ENCODE data around the gene TRAPPC11. TPM values are rescaled to one million over a fixed set of nuclear protein-coding genes. Genes with fewer than 3 reads are reported as not detected.
A peak's percentile ranks its signal among the peaks of the same experiment; 100 is the strongest.

Gene TRAPPC11
- total RNA-seq, 1 donor from 2014 or later = 26.3 TPM

DNA sequence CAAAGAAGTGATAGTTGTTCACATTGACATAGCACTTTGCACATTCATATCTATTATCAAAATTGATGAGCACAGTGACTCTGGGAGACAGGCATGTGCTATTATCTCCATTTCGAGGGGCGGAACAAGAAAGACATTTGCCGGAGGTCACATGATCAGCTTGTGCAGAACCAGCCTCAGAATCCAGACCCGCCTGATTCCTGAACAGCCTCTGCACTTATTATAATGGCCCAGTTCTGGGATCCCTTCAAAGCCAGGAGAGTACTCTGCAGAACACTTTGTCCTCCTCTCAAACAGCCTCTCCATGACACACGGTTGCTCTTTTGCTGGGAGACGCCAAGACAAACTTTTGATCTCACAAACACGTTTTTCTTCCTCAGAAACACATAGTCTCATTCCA lies 48.5 kb upstream of the TRAPPC11 start:
- peak overlapping the region; percentile 10 for H3K4me2 ChIP-seq (ENCODE audit: low read length)
- peaks cover 4% of the 10 kb centered on the region for H3K27me3 Mint-ChIP-seq (ENCODE audit: low read depth, unreplicated experiment)
- no peak overlapping the region for H3K27ac ChIP-seq (ENCODE audit: low read depth, low read length)
- no peaks in the 10 kb centered on the region for H3K9me3 ChIP-seq (ENCODE audit: insufficient read depth, low read depth, low read length)
- no peaks in the 10 kb centered on the region for H3K4me1 ChIP-seq (ENCODE audit: insufficient read depth, low read length)
- H3K4me3 ChIP-seq (ENCODE audit: insufficient read depth, low read depth, low read length) = no peak overlapping the region
- TF ChIP-seq EZH2 (IDR thresholded peaks at IDR 0.05; ENCODE audit: insufficient read depth, low read length) (no peak), CTCF (IDR thresholded peaks at IDR 0.05; ENCODE audit: insufficient read depth, low read depth, low read length) (no peak)
- no peaks in the 10 kb centered on the region for H3K36me3 Mint-ChIP-seq (ENCODE audit: low read depth, unreplicated experiment)
- FAIRE-seq (no peak), DNase-seq (ENCODE audit: low read depth) (no peak)
- no peak overlapping the region for H3K9ac ChIP-seq (ENCODE audit: low read length)
- no peaks in the 10 kb centered on the region for H3K9me3 Mint-ChIP-seq (ENCODE audit: unreplicated experiment)
- no peaks in the 10 kb centered on the region for H3K79me2 ChIP-seq (ENCODE audit: insufficient read depth, low read length)
- H3K4me1 Mint-ChIP-seq (ENCODE audit: low read depth, unreplicated experiment) = peaks cover 3% of the 10 kb centered on the region
- H3K36me3 ChIP-seq (ENCODE audit: insufficient read depth, low read length) = no peaks in the 10 kb centered on the region
- H3K27me3 ChIP-seq (ENCODE audit: insufficient read depth, low read length) = no peaks in the 10 kb centered on the region
- no peak overlapping the region for H2AFZ ChIP-seq (ENCODE audit: low read depth, low read length)
- H3K27ac Mint-ChIP-seq (ENCODE audit: unreplicated experiment) = no peak overlapping the region
- no peaks in the 10 kb centered on the region for H4K20me1 ChIP-seq (ENCODE audit: insufficient read depth, low read length)
- H3K4me3 Mint-ChIP-seq (ENCODE audit: unreplicated experiment) = no peak overlapping the region

- H3K79me2 ChIP-seq (ENCODE audit: insufficient read depth, low read length) = no peaks in the 10 kb centered on the region
- Mint-ChIP-seq H3K27me3 (ENCODE audit: low read depth, unreplicated experiment) (peaks cover 4% of the 10 kb centered on the region), H3K4me3 (ENCODE audit: unreplicated experiment) (no peak overlapping the region), H3K4me1 (ENCODE audit: low read depth, unreplicated experiment) (peaks cover 3% of the 10 kb centered on the region), H3K27ac (ENCODE audit: unreplicated experiment) (no peak overlapping the region), H3K36me3 (ENCODE audit: low read depth, unreplicated experiment) (no peaks in the 10 kb centered on the region), H3K9me3 (ENCODE audit: unreplicated experiment) (no peaks in the 10 kb centered on the region)
- no peak overlapping the region for H3K27ac ChIP-seq (ENCODE audit: low read depth, low read length)
- FAIRE-seq (no peak), DNase-seq (ENCODE audit: low read depth) (no peak)
- TF ChIP-seq CTCF (IDR thresholded peaks at IDR 0.05; ENCODE audit: insufficient read depth, low read depth, low read length) (no peak), EZH2 (IDR thresholded peaks at IDR 0.05; ENCODE audit: insufficient read depth, low read length) (no peak)
- no peak overlapping the region for H3K9ac ChIP-seq (ENCODE audit: low read length)
- H3K27me3 ChIP-seq (ENCODE audit: insufficient read depth, low read length) = no peaks in the 10 kb centered on the region
- H2AFZ ChIP-seq (ENCODE audit: low read depth, low read length) = no peak overlapping the region
- no peaks in the 10 kb centered on the region for H4K20me1 ChIP-seq (ENCODE audit: insufficient read depth, low read length)
- no peaks in the 10 kb centered on the region for H3K9me3 ChIP-seq (ENCODE audit: insufficient read depth, low read depth, low read length)
- H3K4me3 ChIP-seq (ENCODE audit: insufficient read depth, low read depth, low read length) = no peak overlapping the region
- H3K36me3 ChIP-seq (ENCODE audit: insufficient read depth, low read length) = no peaks in the 10 kb centered on the region
- no peaks in the 10 kb centered on the region for H3K4me1 ChIP-seq (ENCODE audit: insufficient read depth, low read length)
- no peak overlapping the region for H3K4me2 ChIP-seq (ENCODE audit: low read length)
Measured at GRCh38 chr4:183611210-183611830, 47.8 kb upstream of the TRAPPC11 start.
